HG03432 (cell line): ENCODE results near the gene PJA1.

Source experiments
- ATAC-seq: cut with Tn5 transposase; IDR thresholded peaks from one replicate; pipeline ENCODE4 v1.9.1; 2021; ENCODE audit warnings: mild to moderate bottlenecking, moderate library complexity; ENCODE audit not compliant: unreplicated experiment

The PJA1 gene

DNA sequence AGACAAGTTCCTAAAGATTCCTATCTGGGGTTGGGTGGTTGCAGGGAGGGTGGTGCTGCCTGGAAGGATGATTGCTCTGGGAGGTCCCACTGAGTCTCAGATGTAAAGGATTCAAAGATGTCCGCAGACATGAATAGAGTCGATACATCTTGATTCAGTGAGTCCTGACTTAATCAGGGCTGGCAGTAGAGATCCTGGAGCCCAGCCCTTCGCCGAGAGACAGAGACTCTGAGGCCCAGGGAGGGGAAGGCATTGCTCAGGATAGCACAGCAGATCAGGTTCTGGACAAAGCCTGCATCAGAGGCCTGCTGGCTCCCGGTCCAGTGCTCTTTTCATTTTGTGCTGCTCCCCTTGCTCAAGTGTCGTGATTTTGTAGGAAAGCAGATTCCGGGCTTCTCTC is 21.7 kb downstream of the PJA1 start:
- no peak for ATAC-seq

DNA sequence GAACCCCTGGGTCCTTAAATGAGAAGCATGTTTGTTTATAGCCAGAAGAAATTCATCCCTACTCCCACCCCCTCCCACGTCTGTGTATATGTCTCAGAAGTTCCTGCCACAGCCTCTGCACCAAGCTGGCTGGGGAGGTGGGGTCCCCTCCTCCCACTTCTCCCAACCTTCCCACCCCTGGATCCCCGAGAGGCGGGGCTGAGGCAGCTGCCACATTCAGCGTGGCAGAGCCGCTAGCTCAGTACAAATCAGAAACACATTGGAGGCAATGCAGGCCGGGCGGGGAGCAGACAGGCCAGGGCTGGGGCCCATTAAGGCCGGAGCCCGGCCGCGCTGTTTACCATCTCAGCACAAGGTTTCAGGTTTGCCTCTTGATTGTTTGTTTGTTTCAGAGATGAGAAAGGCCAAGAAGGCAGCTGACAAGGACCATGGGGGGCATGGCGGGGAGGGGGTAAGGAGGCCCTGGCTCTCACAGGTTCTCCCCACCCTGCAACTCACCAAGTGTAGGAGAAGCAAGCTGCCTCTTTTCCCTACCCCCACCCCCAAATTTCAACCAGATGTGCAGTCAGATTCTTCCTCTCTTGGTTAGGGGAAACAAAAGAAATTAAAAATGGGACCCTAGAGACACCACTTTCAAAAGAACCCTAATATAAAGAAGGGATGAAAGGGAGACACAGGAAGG is 22.3 kb downstream of the PJA1 start:
- ATAC-seq, result no peak

DNA sequence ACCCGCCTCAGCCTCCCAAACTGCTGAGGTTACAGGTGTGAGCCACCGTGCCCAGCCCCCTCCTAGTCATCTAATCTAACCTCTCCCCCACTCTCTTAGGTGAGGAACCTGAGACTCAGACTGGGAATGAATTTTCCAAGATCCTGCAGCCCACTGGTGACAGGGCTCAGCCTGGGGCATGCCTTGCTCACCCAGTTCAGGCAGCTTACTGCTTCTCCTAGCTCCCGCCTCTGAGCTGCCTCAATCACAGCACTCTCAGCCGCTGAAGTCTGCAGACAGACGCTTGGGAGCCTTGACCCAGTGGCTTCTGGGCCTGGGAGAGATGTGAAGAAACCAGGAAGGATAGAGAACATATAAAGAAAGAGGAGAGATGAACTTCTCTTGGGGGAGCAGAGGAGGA is 24.4 kb downstream of the PJA1 start:
- no peak for ATAC-seq

DNA sequence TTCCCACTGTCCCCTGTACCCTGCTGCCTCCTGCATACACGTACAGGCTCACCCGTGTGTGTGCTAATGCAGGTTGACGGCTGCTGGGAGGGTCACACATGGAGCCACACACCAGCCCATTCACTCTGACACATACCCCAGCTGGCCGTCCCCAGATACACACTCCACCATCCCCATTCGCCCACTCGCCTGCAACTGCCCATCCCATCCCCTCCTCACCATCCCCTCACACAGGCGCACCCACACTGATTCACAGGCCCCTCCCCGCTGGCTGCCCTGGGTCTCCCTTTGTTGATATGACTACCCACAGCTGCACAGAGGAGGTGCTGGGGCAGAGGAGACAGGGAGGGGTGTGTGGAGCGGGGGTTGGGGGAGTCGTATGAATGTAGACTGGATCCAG is 25.7 kb downstream of the PJA1 start:
- no peak for ATAC-seq

DNA sequence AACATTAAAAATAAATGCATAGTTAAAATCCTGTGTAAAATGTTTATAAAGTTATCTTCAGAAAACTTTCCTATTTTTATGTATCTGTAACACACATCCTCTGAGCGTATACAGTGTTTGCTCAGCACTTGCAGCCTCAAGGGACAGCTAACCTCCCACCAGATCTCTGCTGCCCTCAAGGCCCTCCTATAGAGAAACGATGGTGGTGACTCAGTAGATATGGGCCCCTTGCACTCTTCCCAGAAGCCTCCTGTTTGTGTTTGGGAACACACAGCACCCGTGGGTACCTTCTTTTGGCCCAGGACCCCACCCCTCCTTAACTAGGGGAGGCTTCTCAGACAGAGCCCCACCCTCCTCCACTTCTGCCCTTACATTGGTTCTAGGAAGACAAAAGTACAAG is 26.7 kb downstream of the PJA1 start:
- ATAC-seq, result no peak

DNA sequence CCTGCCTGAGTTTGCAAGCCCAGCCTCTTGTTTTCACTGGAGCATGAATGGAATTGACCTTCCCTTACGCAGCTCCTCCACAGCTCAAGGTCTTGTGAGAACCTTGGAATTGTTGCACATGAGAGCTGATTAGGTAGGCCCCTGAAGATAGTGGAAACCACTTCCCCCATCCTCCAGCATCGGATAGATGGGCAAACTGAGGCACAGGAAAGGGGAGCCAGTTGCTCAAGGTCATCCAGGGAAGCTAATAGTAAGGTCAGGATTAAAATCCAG is 27.2 kb downstream of the PJA1 start:
- ATAC-seq, result no peak

DNA sequence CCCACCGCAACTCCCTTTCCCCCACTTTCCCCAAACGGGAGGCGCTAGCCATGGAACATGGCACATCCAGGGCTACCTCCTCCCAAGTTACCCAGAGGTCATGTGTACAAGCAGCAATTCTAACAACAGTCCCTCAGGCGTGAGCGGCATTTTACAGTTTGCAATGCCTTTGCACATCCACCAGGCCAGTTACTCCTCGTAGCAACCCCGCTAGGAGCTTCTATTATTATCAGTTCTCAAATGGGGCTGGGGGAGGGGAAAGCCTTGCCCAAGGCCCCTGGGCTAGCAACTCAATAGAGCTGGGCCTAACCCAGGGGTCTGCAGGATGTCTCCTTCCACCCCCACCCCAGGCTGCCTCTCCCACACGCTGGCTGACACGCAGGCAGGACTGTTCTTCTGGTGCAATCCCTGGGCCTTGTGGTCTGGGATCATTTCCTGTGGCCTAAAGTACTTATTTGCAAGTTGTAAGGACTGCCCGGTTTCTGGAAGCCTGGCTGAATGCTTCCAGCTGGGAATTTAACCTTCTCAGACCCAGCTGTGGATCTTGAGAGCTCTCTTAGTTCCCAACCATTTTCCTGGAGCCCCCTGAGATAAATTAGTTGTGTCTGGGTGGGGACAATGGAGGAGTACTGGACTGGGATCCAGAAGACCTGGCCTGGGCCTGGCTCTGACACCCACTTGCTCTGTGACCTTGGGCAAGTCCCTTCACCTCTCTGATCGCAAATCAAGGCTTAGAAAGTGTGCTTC is 27.7 kb downstream of the PJA1 start:
- no peak for ATAC-seq

DNA sequence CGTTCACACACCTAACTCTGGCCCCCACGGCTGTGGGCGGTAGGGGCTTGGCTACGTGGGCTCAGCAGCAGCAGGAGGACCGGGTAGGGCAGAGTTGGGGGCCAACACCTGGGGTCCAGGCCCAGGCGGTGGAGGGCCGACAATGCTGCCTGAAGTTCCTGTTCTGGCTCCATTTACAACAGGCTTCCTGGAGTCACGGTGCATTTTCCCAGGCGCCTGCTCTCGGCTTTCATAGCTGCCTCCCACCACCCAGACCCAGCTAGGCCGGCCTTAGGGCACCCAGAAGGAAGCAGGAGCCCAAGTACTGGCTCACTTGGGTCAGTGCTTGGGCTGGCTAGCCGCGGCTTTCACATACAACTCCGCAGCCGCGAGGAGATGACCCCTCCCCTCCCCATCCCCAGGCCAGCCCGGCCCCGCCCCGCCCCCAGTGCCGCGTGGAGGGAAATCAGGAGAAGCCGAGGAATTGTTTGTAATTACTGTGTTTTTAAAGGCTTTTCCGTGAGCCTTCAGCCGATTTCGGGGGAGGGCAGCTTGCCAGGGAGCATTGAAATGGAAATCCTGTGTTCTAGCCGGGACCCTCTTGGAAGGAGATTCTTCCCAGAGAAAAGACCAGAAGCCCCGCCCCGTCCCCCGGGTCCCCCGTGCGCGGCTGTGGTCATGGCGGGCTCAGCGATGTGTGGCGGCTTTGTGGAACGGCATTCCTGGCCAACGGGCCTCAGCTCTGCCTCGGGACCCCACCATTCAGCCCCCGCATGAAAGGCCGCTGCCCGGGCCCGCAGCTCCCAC is 28.5 kb downstream of the PJA1 start:
- ATAC-seq, result no peak

DNA sequence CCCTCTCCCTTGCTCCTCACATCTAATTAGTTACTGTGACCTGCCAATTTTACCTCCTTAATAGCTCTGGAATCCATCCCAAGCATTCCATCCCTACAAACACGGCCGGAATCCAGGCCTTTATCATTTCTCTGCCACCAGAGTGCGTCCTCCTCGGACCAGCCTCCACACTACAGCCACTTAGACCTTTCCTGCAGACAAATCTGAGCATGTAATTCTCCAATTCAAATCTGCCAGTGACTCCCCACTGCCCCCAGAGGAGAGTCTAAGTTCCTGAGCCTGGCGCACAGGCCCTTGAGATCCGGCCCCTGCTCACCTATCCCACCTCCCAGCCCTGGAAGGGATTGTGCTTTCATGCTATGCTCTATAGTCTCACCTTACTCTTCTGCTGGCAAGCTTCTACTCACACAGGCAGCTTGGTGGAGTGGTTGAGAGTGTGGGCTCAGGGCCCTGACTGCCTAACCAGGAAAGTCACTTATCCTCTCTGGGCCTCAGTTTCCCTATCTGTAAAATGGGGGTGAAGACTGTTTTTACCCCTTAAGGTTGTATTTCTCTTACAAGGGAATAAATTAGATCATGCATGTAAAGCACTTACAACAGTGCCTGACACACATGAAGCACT is 31.2 kb downstream of the PJA1 start:
- ATAC-seq, result no peak

DNA sequence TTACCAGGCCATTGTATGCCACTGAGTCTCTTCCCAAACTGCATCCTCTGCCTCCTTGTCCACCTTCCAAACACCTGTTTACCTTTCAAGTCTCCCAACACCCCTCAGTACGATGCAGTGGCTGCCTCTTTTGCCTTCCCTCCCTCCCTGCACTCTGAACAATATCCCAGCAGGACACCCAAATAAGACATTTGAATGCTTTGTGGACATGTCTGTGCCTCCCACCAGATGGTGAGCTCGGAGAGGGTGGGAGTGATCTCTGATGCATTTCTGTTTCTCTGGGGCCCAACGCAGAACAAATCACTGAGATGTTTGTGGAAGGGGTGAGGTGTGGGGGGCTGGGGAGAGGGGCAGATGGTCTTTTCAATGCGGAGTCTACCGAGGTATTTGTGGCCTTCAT is 33.4 kb downstream of the PJA1 start:
- no peak for ATAC-seq

DNA sequence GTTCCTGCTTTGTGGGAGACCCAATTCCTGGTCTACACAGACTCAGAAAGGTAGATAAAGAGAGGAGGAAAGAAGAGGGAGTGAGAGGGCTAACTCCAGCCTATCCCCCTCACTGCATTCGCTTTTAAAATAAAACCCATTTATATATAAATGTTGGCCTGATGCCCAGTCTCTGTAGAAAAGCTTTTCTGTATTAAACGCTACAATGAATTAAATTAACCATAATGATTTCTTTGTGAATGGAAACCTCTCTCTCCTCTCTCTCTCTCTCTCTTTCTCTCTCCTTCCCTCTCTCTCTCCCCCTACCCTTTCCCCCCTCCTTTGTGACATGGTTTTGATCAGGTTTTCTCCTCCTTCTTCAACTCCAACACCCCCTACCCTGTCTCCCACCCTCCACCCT is 34.8 kb downstream of the PJA1 start:
- ATAC-seq, result no peak

DNA sequence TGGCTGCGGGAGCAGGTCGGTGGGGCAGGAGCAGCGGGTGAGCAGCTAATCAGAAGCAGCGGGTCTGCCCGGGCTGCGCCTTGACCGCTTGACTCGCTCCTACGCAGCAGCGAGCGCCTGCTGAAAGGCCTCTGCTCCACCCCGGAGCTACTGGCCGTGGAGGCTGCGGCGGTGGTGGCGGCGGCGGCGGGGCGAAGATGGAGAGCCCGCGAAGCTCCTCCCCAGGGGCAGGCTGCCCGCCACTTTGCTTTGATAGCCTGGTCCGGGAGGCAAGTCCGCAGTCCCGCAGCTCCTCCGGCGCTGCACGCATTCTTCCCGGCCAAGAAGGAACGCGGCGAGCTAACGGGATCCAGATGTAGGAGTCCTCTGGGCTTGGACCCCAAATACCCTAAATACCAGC is 36.7 kb downstream of the PJA1 start:
- ATAC-seq, result no peak

DNA sequence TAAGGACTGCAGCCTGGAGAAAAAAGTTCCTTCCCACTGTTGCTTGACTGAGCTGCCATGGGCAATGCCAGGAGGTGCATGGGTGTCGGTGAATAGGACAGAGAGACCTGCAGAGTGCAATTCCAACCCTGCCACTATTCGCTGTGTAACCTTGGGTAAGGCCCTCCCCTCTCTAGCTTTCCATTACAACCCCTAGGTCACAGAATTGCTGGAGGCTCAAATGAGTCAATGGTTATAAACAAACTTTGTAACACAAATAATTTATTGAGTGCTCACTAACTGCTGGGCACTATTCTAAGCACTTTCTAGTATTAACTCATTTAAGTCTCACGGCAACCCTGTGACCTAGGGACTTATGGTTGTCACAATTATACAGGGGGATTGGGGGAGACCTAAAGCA is 37.8 kb downstream of the PJA1 start:
- no peak for ATAC-seq

DNA sequence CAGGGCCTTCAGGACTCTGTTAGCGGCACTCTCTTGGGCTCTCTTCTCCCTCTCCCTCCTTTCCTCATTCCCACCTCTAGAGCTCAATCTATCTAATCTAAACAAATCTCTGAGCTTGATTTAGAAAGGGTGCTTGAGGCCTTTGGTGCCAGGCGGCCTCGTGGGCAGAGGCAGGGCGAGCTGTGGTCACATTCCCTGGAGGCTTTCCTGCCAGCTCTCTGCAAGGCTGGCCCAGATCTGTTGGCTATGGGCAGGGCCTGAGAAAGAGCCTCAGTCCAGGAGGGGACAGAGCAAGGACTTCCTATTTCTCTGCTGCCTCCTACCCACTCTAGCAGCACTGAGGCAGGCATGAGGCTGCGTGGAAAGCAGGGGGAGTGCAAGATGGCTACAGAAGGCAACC is 38.6 kb downstream of the PJA1 start:
- no peak for ATAC-seq

DNA sequence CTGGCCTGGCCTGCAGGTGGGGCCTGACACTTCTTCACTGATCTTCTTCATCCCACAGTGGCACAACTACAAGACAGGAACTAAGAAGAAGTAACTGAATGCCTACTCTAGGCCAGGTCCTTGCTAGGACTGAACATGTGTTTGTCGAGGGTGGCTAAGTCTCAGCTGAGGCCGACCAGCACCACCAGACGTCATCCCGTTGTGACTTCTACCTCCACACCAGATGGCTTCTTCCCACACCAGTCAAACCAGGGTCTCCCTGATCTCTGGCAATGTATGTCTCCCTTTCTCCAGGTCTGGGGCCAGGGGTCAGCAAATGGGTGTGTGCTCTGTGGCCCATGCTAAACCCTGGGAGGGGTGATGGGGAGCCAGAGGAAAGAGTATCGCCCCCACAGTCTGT is 40.2 kb downstream of the PJA1 start:
- ATAC-seq, result no peak

DNA sequence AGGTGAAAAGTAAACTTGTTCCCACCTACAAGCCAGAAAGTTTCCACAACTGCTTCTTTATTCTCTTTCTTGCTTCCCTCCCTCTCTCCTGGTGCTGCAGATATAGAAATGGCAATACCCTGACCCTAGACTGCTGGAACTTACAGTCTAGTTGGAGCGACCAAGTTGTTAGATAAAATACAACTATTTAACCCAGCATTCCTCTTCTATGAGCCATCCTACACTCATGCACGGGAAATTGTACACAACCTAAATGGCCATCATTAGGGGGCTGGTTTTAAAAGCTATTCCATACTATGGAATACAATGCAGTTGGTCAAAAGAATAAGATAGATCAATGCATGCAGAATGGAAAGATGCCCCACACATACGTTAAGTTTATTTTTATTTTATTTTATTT is 41.1 kb downstream of the PJA1 start:
- ATAC-seq, result no peak

DNA sequence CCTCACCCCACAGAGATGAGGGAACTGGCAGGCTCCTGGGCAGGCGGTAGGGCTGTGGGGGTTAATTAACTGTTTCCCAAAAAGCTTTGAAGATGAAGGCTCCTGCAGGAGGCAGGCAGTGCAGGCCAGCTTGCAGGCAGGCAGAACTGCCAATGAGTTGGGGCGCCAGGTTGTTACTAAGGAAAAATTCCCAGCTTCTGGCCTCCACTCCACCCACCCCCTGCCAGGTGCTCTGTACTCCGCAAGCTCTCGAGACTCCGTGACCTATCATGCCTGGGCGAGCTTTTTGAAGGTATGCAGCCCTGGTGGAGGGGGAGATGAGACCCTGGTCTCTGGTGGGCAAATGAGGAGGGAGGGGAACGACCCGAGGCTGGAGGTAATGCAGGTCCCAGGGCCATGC is 41.8 kb downstream of the PJA1 start:
- no peak for ATAC-seq

DNA sequence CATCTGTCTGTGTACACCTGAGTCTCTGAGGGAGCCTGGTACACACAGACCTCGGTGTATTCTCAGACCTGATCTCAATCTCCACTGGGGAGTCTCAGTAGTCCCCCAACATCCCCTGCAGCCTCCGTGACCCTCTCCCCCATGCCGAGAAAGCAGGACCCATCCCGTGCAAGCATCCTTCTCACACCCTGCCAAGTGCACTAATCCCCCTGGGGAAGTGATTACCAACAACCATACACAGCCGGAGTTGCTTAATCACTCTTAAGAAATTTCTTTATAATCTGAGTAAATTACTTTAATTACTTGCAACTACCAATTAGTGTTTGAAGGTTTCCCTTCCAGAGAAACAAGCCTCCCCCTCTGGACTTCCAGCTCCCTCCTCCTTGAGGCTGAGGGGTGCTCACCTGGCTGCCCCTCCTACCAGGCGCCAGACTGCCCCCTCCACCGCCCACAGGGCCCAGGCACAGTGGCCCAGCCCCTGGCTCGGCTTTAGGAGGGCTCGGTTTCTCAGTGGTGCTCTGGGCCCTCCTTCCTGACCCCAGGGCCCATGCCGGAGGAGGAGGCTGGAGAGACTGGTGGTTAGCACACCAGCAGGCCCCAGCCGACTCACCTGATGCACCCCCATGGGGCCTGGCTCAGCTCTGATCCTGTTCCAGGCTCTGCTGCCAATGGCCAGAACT is 43.8 kb downstream of the PJA1 start:
- ATAC-seq, result no peak

DNA sequence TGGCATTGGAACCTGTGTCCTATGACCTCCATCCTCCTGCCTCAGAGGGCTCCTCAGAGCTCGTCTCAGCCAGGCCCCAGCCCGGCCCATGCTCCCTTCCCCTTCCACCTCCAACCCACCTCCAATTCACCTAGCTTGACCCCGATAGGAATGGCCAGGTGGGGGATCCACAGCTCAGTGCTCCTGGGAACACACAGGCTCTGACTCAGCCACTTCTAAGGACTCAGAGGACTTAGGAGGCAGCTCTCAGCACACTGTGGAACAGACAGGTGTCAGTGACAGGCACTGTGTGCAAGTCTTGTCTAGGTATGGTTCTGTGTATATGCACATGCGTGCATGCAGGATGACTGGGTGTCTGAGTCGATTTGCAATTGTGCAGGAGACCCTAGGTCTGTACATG is 44.8 kb downstream of the PJA1 start:
- no peak for ATAC-seq

DNA sequence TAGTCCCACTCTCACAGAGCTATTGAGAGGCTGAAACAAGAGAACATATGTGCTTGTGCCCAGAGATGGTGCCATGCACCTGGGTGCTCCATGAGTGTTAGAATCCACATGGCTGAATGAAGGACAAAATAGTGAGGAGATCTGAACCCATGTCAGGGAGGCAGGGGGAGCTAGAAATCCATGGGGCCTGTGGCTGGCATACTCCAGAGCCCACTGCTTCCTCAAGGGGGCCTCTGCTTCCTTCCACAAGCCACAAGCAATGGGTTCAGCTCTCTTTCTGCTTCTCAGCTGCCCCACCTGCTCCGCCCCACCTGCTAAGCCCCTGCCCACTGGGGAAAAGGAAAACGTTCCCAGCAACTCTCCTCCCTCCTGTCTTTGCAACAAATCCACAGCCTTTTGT is 46.1 kb downstream of the PJA1 start:
- no peak for ATAC-seq

DNA sequence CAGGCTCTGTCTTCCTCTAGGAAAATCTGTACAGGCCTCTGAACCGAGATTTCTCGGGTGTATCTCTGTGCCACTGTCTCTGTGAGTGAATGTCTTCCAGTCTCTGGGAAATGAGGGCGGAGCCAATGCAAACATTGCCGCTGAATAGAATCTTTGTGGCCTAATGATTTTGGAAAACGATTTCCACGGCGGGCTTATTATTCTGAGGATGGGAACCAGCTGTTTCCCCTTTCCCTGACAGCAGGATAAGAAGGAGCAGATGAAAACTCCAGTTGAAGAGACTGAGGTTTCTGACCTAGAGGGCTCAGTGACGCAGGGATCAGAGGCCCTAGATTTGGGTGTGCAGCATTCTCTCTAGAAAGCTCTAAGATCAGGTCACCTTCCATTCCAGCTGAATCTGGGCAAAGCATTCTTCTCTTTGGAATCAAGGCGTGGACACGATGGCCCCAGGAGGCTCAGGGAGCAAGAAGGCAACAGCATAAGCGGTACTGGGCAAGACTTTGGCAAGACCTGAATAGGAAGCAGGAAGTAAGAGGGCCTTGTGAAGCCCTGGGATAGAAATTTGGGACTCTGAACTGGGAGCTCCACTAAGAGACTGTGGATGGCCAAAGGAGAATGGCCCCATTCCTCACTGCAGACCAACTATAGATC is 47.3 kb downstream of the PJA1 start:
- no peak for ATAC-seq
